PC-9 (cell line): ENCODE results near the gene CDKN2B-AS1. TPM values are rescaled to one million over a fixed set of nuclear protein-coding genes. Genes with fewer than 3 reads are reported as not detected.

Source experiments
- BruUV-seq: library from RNA; stranded (reverse); fragments of 400-500 nt; replicated peaks from 2 replicates; lab custom pipeline; 2021; lab: Mats Ljungman, UMichigan
- CTCF ChIA-PET: fragments of 300-600 bp; sonication (Branson Sonifier 250); formaldehyde crosslinking; loops from one replicate; lab custom pipeline; 2022; ENCODE audit warnings: antibody characterized with exemption; lab: Charles Lee
- POLR2A ChIA-PET: fragments of 300-600 bp; sonication (Branson Sonifier 250); formaldehyde crosslinking; loops from one replicate; lab custom pipeline; 2022; ENCODE audit warnings: antibody characterized with exemption; ENCODE audit not compliant: unreplicated experiment; lab: Charles Lee
- DNase-seq, 2 experiments: peaks; one replicate each; pipeline versions ENCODE4 v3.0.0 to v3.0.0-alpha.2; 2015 to 2022; ENCODE audit warnings: mixed read lengths in 1 of 2
- H2AFZ ChIP-seq: fragments of 200-600 bp; sonication (generic); 2 replicates; pipeline ENCODE4 v1.8.1; 2017; ENCODE audit warnings: antibody characterized with exemption
- H3F3A ChIP-seq: fragments of 200-600 bp; sonication (generic); 2 replicates; pipeline ENCODE4 v1.8.1; 2017; ENCODE audit warnings: antibody characterized with exemption, mild to moderate bottlenecking, low read depth; ENCODE audit not compliant: insufficient read depth
- H3K27ac ChIP-seq: fragments of 200-600 bp; sonication (generic); 2 replicates; pipeline ENCODE4 v1.6.1; 2016; ENCODE audit warnings: mixed run types
- H3K27me3 ChIP-seq: fragments of 200-600 bp; sonication (generic); 2 replicates; pipeline ENCODE4 v1.6.1; 2016; ENCODE audit warnings: low read depth, mixed run types; ENCODE audit not compliant: insufficient read depth
- H3K36me3 ChIP-seq: fragments of 200-600 bp; sonication (generic); 2 replicates; pipeline ENCODE4 v1.6.1; 2016; ENCODE audit warnings: low read depth, mixed run types
- H3K4me1 ChIP-seq: fragments of 200-600 bp; sonication (generic); replicated peaks from 2 replicates; pipeline ENCODE4 v1.6.1; 2016; ENCODE audit warnings: mixed run types; ENCODE audit not compliant: insufficient read depth
- H3K4me2 ChIP-seq: fragments of 200-600 bp; sonication (generic); 2 replicates; pipeline ENCODE4 v1.6.1; 2017; ENCODE audit warnings: mixed run types
- H3K4me3 ChIP-seq: fragments of 200-600 bp; sonication (generic); 2 replicates; pipeline ENCODE4 v1.6.1; 2016; ENCODE audit warnings: mixed run types
- H3K79me2 ChIP-seq: fragments of 200-600 bp; sonication (generic); 2 replicates; pipeline ENCODE4 v1.6.1; 2017; ENCODE audit warnings: low read depth, mixed run types
- H3K9me2 ChIP-seq: fragments of 200-600 bp; sonication (generic); 2 replicates; pipeline ENCODE4 v1.8.1; 2017; ENCODE audit warnings: mild to moderate bottlenecking; ENCODE audit not compliant: insufficient read depth
- H3K9me3 ChIP-seq: fragments of 200-600 bp; sonication (generic); 2 replicates; pipeline ENCODE4 v1.8.1; 2016; ENCODE audit warnings: low read depth; ENCODE audit not compliant: insufficient read depth
- H4K20me1 ChIP-seq: fragments of 200-600 bp; sonication (generic); 2 replicates; pipeline ENCODE4 v1.8.1; 2017; ENCODE audit not compliant: insufficient read depth
- CTCF ChIP-seq: fragments of 200-600 bp; sonication (generic); conservative IDR thresholded peaks from 2 replicates; pipeline ENCODE4 v1.6.1; 2017; ENCODE audit warnings: mixed run types, antibody characterized with exemption, mild to moderate bottlenecking, moderate library complexity
- EZH2 ChIP-seq: fragments of 200-600 bp; sonication (generic); IDR thresholded peaks from 2 replicates; pipeline ENCODE4 v1.8.0; 2017; ENCODE audit warnings: antibody characterized with exemption, low read depth
- intact Hi-C: fragments of 100-400 bp; cut with micrococcal nuclease; formaldehyde crosslinking; loops from one replicate; pipeline ENCODE4 v1.10.0; 2022; ENCODE audit not compliant: unreplicated experiment
- total RNA-seq: library from RNA; stranded (reverse); gene quantifications from 2 replicates; pipeline ENCODE4 v1.2.3, GENCODE V29; 2021

Gene CDKN2B-AS1
- total RNA-seq, 1 experiment from 2014 or later = 11.6 TPM

- intact Hi-C loops = no loop called here
Measured at GRCh38 chr9:22052376-22052945, 57.9 kb downstream of the CDKN2B-AS1 start.

GRCh38 chr9:22053178-22053577 is 58.6 kb downstream of the CDKN2B-AS1 start:
- peaks cover 18% of the 10 kb centered on the region; the same call in 1 of the 2 replicates for H3F3A ChIP-seq
- no peaks in the 10 kb centered on the region for H4K20me1 ChIP-seq
- POLR2A ChIA-PET = interaction anchor here (0.7 kb wide), 1 partner anchor 28 kb away, joined by 8 read pairs; no protein-coding TSS in a partner anchor
- intact Hi-C loops = no loop called here
- H3K4me2 ChIP-seq = peak overlapping the region; percentile 36; the same call in 1 of the 2 replicates
- no peaks in the 10 kb centered on the region for H3K9me3 ChIP-seq
- H3K4me3 ChIP-seq = no peak overlapping the region
- H2AFZ ChIP-seq = no peak overlapping the region
- TF ChIP-seq EZH2 (no peak), CTCF (no peak)
- peaks cover 27% of the 10 kb centered on the region for H3K4me1 ChIP-seq
- no peaks in the 10 kb centered on the region for H3K79me2 ChIP-seq
- H3K36me3 ChIP-seq = no peaks in the 10 kb centered on the region
- BruUV-seq = no TSS peak
- H3K27me3 ChIP-seq = no peaks in the 10 kb centered on the region
- H3K27ac ChIP-seq = peak overlapping the region; percentile 83
- CTCF ChIA-PET = no interaction called here
- no peak for DNase-seq
- H3K9me2 ChIP-seq = no peaks in the 10 kb centered on the region

More at GRCh38 chr9:22052376-22052945, 57.9 kb downstream of the CDKN2B-AS1 start:
- Histone ChIP-seq H3K9me2 (no peaks in the 10 kb centered on the region), H3K27ac (peak overlapping the region; percentile 83), H3K4me2 (peak overlapping the region; percentile 36; the same call in 1 of the 2 replicates), H4K20me1 (no peaks in the 10 kb centered on the region), H3F3A (peaks cover 18% of the 10 kb centered on the region; the same call in 1 of the 2 replicates), H3K79me2 (no peaks in the 10 kb centered on the region), H3K36me3 (no peaks in the 10 kb centered on the region), H3K9me3 (no peaks in the 10 kb centered on the region), H3K4me1 (peaks cover 27% of the 10 kb centered on the region), H3K27me3 (no peaks in the 10 kb centered on the region), H3K4me3 (no peak overlapping the region), H2AFZ (no peak overlapping the region)
- POLR2A ChIA-PET = interaction anchor here (0.5 kb wide), 1 partner anchor 55 kb away, joined by 3 read pairs; no protein-coding TSS in a partner anchor
- peak; percentile 41 to 87 for DNase-seq
- BruUV-seq = no TSS peak
- CTCF ChIA-PET = no interaction called here
- TF ChIP-seq EZH2 = no peak
- TF ChIP-seq CTCF = no peak

- no peaks in the 10 kb centered on the region for H3K36me3 ChIP-seq
- H3K79me2 ChIP-seq = no peaks in the 10 kb centered on the region
- H3K9me2 ChIP-seq = no peaks in the 10 kb centered on the region
- no peaks in the 10 kb centered on the region for H3K27me3 ChIP-seq
- no peak for TF ChIP-seq EZH2
- TF ChIP-seq CTCF = no peak
- peaks cover 27% of the 10 kb centered on the region for H3K4me1 ChIP-seq
- H3K4me3 ChIP-seq = no peak overlapping the region
- ChIA-PET CTCF (no interaction called here), POLR2A (no interaction called here)
- no peak for DNase-seq
- H2AFZ ChIP-seq = no peak overlapping the region
- no peaks in the 10 kb centered on the region for H4K20me1 ChIP-seq
- H3K4me2 ChIP-seq = no peak overlapping the region
- intact Hi-C loops = no loop called here
- peaks cover 18% of the 10 kb centered on the region; the same call in 1 of the 2 replicates for H3F3A ChIP-seq
- H3K27ac ChIP-seq = no peak overlapping the region
- H3K9me3 ChIP-seq = no peaks in the 10 kb centered on the region
- no TSS peak for BruUV-seq
Measured at GRCh38 chr9:22054076-22054475, 59.5 kb downstream of the CDKN2B-AS1 start.
